ENCODE measurements around the gene GRM5.

The GRM5 gene

GRCh38 chr11:88576741-88577140, 489.0 kb downstream of the GRM5 start:
- TF ChIP-seq, protein P1, sequence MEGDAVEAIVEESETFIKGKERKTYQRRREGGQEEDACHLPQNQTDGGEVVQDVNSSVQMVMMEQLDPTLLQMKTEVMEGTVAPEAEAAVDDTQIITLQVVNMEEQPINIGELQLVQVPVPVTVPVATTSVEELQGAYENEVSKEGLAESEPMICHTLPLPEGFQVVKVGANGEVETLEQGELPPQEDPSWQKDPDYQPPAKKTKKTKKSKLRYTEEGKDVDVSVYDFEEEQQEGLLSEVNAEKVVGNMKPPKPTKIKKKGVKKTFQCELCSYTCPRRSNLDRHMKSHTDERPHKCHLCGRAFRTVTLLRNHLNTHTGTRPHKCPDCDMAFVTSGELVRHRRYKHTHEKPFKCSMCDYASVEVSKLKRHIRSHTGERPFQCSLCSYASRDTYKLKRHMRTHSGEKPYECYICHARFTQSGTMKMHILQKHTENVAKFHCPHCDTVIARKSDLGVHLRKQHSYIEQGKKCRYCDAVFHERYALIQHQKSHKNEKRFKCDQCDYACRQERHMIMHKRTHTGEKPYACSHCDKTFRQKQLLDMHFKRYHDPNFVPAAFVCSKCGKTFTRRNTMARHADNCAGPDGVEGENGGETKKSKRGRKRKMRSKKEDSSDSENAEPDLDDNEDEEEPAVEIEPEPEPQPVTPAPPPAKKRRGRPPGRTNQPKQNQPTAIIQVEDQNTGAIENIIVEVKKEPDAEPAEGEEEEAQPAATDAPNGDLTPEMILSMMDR (IDR thresholded peaks at IDR 0.05; ENCODE audit: extremely low read depth, missing control alignments) = no peak
- DNase-seq (ENCODE audit: low spot score) = no peak

DNA sequence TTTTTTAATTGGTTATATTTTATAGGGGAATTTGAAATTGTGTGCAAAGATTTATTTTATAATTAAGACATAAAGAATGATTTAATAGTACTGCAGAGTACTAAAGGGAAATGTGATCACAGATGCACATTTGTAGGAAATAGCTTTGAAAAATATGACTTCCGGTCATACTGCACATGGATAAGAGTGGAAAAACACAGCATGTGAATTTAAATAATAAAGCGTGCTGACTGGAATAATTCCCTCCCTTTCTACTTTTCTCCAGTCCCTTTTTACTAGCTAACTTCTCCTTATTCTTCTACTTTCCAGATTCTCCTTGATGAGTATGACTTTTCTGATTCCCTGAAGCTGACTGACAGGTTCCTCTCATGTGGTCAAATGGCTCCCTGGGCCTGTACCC, 489.9 kb downstream of the GRM5 start:
- TF ChIP-seq, protein P1 (IDR thresholded peaks at IDR 0.05; ENCODE audit: extremely low read depth, missing control alignments) = no peak
- no peak for DNase-seq (ENCODE audit: low spot score)

GRCh38 chr11:88569342-88569741, 496.4 kb downstream of the GRM5 start:
- TF ChIP-seq, protein P1 (IDR thresholded peaks at IDR 0.05; ENCODE audit: extremely low read depth, missing control alignments) = no peak
- no peak for DNase-seq (ENCODE audit: low spot score)

GRCh38 chr11:88555829-88556202, 510.0 kb downstream of the GRM5 start:
- no peak for DNase-seq (ENCODE audit: low spot score)

DNA sequence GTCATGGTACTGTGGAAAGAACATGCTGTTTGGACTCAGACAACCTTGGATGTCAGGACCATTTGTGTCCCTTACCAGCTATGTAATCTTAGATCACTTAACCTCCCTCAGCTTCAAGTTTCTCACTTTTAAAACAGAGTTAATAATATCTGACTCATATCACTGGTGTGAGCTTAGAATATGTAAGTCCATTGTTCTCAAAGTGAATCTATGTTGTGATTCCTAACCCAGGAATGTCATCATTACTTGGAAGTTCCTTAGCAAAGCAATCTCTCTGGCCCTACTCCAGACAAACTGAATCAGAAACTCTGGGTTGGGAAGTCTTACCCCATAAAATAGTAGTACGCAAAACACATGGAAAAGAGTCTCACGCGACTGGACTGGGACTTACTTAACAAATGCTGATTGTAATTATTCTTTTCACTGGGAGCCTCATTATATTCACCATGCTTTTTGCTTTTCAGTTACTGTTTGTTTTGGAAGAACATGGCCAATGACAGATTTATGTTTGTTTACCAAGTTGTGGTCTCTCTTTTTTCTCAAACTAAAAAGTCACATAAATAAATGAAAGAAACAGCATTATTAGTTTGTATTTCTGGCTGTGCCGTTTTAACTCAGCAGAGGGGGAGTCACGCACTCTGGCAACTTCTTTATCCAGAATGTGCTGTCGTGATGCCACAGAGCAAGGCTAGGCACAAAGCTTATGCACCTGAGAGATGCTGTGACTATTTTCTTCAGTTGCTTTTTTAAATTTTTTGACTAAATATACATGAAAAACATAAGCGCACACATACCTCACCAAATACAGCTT, 510.6 kb downstream of the GRM5 start:
- DNase-seq (ENCODE audit: low spot score) = no peak
- TF ChIP-seq, protein P1 (IDR thresholded peaks at IDR 0.05; ENCODE audit: extremely low read depth, missing control alignments) = no peak

More at GRCh38 chr11:88555829-88556202, 510.0 kb downstream of the GRM5 start:
- TF ChIP-seq, protein P1 (IDR thresholded peaks at IDR 0.05; ENCODE audit: extremely low read depth, missing control alignments) = no peak

DNA sequence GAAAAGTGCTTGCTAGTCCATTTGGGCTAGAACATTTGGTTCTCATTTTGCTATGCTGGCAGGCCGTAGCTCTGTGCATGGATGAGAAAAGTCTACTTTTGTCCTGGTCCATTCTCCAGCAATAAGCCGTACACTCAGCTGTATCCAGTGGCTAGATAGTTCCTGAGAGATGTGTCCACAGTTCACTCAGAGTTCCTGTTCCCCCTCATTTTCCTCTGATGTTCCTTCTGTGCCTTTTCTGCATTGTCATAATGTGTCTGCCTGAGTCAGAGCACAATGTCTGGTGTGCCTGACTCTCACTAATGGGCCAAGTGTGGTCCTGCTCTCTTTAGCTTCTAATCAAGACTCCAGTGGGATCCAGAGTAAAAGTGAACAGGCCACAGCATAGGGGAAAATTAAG, 512.6 kb downstream of the GRM5 start:
- TF ChIP-seq, protein P1 (IDR thresholded peaks at IDR 0.05; ENCODE audit: extremely low read depth, missing control alignments) = no peak
- no peak for DNase-seq (ENCODE audit: low spot score)

DNA sequence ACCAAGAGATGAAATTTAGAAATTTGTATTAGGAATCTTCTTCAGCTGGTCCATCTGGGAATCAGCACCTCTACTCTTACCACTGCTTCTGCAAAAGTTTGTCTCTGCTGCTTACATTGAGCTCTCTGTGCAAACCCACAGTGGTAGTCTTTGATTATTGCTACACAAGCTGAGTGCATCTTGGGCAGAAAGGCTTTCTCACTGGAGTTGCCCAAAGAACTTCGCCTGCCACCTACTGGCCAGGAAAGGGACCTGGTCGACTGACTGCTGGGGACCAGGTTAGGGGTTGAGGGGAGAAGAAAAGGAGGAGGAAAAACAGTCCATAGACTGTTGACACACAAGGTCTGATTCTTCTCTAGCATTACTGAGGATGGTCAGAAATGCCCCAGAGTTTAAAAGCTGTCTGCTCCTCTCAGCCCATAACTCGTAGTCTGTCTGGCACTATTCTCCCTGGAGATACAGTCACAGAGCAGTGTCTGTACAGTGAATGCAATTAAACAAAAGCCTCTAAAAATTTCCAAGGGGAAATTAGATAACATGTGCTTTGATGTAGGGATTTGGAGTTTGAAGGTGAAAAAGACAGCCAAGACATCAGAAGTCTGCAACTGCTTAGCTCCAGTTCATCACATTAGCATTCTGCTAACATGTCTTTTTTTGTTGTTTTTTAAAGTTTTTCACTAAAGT, 513.3 kb downstream of the GRM5 start:
- TF ChIP-seq, protein P1 (IDR thresholded peaks at IDR 0.05; ENCODE audit: extremely low read depth, missing control alignments) = peak; percentile 73
- peak; percentile 59 for DNase-seq (ENCODE audit: low spot score)

Measured in GM20000 (cell line).